ENCODE measurements around the gene LIPC.

LIPC gene

GRCh38 chr15:58562135-58562534, 130.3 kb downstream of the LIPC start:
- no peak for TF ChIP-seq CTCF (IDR thresholded peaks at IDR 0.05; ENCODE audit: control insufficient read depth, insufficient read depth, low read depth, low read length, missing control alignments)
- no peak overlapping the region for H3K4me3 ChIP-seq (ENCODE audit: control insufficient read depth, low read depth, low read length)
- DNase-seq (ENCODE audit: low read depth), result no peak

- H3K4me3 ChIP-seq (ENCODE audit: control insufficient read depth, low read depth, low read length), result no peak overlapping the region
- TF ChIP-seq CTCF (IDR thresholded peaks at IDR 0.05; ENCODE audit: control insufficient read depth, insufficient read depth, low read depth, low read length, missing control alignments), result no peak
- DNase-seq (ENCODE audit: low read depth), result no peak
Measured at GRCh38 chr15:58564981-58565380, 133.2 kb downstream of the LIPC start.

GRCh38 chr15:58565619-58566018, 133.8 kb downstream of the LIPC start:
- no peak for TF ChIP-seq CTCF (IDR thresholded peaks at IDR 0.05; ENCODE audit: control insufficient read depth, insufficient read depth, low read depth, low read length, missing control alignments)
- no peak overlapping the region for H3K4me3 ChIP-seq (ENCODE audit: control insufficient read depth, low read depth, low read length)
- DNase-seq (ENCODE audit: low read depth), result no peak

- no peak overlapping the region for H3K4me3 ChIP-seq (ENCODE audit: control insufficient read depth, low read depth, low read length)
- TF ChIP-seq CTCF (IDR thresholded peaks at IDR 0.05; ENCODE audit: control insufficient read depth, insufficient read depth, low read depth, low read length, missing control alignments), result no peak
- DNase-seq (ENCODE audit: low read depth), result no peak
Measured at GRCh38 chr15:58566029-58566428, 134.2 kb downstream of the LIPC start.

GRCh38 chr15:58568157-58568571, 136.4 kb downstream of the LIPC start:
- no peak for TF ChIP-seq CTCF (IDR thresholded peaks at IDR 0.05; ENCODE audit: control insufficient read depth, insufficient read depth, low read depth, low read length, missing control alignments)
- no peak for DNase-seq (ENCODE audit: low read depth)
- no peak overlapping the region for H3K4me3 ChIP-seq (ENCODE audit: control insufficient read depth, low read depth, low read length)

GRCh38 chr15:58569455-58569854, 137.7 kb downstream of the LIPC start:
- no peak for DNase-seq (ENCODE audit: low read depth)
- no peak for TF ChIP-seq CTCF (IDR thresholded peaks at IDR 0.05; ENCODE audit: control insufficient read depth, insufficient read depth, low read depth, low read length, missing control alignments)
- H3K4me3 ChIP-seq (ENCODE audit: control insufficient read depth, low read depth, low read length), result no peak overlapping the region

- DNase-seq (ENCODE audit: low read depth), result no peak
- H3K4me3 ChIP-seq (ENCODE audit: control insufficient read depth, low read depth, low read length), result no peak overlapping the region
- TF ChIP-seq CTCF (IDR thresholded peaks at IDR 0.05; ENCODE audit: control insufficient read depth, insufficient read depth, low read depth, low read length, missing control alignments), result no peak
Measured at GRCh38 chr15:58571491-58571890, 139.7 kb downstream of the LIPC start.

All from AG09309 (cell line).